Fibroblast of peridontal ligament (primary cell): ENCODE measurements around the gene RASD2.
"Not testable (repeated sequence)": the region's sequence is repeated elsewhere in the genome, so short reads cannot be mapped to it uniquely, and the experiment has no call there.

Experiments
- DNase-seq: peaks from one replicate; pipeline ENCODE4 v3.0.0-alpha.2; 2010; ENCODE audit errors: extremely low read depth

RASD2 gene, protein sequence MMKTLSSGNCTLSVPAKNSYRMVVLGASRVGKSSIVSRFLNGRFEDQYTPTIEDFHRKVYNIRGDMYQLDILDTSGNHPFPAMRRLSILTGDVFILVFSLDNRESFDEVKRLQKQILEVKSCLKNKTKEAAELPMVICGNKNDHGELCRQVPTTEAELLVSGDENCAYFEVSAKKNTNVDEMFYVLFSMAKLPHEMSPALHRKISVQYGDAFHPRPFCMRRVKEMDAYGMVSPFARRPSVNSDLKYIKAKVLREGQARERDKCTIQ

DNA sequence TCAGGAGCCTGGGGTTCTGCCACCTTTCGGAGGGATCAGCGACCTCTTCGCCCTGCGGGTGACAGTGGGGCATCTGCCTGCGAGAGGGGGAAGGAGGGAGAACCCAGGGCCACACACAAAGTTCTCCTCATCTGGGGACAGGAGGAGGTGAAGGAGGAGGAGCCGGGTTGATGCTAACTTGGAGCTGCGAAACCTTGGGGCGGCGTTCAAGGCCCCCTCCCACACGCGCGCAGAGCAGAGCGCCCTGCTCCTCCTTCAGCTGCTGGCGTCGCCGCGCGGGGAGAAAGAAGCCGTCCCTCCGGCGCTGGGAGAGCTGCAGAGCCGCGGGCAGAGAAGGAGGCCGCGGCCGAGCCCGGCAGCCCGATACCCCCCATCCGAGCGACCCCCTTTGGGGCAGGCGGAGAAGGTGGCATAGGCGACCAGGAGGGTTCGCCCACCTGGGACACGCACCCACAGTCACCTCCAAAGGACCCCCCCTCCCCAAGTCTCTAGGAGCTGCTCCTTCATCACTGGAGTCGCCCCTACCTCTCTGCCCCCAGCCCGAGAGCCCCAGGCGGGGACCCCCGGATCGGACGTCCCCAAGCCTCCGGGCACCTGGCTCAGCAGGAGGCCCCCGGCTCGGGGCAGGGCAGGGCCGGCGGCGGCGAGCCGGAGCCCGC lies at the start of gene RASD2:
RASD2 (plus strand) TSS at position 237 of the 659 bp plus-strand sequence. CDS start 5,979 bp downstream, outside the sequence.
- DNase-seq: no peak

DNA sequence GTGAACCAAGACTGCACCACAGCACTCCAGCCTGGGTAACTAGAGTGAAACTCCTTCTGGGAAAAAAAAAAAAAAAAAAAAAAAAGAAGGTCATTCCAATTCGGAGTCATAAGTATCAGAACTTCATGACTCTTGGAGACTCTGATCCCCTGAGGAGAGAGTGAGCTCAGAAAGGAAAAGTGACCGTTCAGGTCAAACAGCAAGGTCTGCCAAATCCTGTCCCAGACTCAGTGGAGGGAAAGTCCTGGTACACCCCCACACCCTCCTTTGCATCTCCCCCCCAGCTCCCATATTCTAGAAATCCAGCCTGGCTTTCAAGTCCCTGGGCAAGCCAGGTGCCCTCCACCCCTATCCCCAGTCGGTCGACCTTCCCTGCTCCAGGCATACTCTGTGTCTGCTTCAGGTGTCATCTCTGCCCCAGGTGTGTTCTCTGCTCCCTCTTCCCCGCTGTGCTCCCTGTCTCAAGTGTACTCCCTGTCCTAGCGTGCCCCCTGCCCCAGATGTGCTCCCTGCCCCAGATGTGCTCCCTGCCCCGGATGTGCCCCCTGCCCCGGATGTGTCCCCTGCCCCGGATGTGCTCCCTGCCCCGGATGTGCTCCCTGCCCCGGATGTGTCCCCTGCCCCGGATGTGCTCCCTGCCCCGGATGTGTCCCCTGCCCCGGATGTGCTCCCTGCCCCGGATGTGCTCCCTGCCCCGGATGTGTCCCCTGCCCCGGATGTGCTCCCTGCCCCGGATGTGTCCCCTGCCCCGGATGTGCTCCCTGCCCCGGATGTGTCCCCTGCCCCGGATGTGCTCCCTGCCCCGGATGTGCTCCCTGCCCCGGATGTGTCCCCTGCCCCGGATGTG lies 49.3 kb upstream of the RASD2 start:
- DNase-seq: not testable (repeated sequence)

DNA sequence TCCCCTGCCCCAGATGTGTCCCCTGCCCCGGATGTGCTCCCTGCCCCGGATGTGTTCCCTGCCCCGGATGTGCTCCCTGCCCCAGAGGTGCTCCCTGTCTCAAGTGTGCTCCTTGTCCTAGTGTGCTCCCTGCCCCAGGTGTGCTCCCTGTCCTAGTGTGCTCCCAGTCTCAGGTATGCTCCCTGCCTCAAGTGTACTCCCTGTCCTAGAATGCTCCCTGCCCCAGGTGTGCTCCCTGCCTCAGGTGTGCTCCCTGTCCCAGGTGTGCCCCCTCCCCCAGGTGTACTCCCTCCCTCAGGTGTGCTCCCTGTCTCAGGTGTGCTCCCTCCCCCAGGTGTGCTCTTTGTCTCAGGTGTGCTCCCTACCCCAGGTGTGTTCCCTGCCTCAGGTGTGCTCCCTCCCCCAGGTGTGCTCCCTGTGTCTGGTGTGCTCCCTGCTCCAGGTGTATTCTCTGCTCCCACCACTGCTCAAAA lies 48.7 kb upstream of the RASD2 start:
- no peak for DNase-seq

DNA sequence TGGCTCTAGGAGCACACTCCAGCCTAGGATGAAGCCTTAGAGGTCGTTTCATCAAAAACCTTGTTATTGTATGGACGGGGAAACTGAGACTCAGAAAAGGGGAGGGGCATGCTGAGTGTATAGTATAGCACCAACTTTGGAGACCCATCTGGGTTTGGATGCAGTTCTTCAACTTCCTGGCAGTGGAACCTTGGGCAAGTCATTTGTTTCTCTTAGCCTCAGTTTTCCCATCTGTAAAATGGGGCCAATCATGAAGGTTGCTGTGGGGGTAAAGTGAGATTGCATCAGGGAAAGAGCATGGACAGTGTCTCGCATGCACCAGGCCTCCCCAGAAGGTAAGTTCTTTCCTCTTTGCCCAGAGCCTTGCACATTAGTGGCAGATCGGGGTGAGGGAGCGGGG lies 47.6 kb upstream of the RASD2 start:
- DNase-seq: no peak

DNA sequence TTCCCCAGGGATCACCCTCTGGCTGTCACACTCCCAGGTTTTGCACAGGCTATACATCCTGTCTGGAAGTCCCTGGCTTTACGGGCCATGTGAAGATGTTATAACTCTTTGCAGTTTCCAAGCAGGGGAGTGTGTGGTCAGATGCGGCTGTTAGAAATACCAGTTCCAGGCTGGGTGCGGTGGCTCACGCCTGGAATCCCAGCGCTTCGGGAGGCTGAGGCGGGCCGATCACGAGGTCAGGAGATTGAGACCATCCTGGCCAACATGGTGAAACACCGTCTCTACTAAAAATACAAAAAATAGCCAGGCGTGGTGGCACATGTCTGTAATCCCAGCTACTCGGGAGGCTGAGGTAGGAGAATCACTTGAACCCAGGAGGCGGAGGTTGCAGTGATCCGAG lies 44.9 kb upstream of the RASD2 start:
- DNase-seq: not testable (repeated sequence)

DNA sequence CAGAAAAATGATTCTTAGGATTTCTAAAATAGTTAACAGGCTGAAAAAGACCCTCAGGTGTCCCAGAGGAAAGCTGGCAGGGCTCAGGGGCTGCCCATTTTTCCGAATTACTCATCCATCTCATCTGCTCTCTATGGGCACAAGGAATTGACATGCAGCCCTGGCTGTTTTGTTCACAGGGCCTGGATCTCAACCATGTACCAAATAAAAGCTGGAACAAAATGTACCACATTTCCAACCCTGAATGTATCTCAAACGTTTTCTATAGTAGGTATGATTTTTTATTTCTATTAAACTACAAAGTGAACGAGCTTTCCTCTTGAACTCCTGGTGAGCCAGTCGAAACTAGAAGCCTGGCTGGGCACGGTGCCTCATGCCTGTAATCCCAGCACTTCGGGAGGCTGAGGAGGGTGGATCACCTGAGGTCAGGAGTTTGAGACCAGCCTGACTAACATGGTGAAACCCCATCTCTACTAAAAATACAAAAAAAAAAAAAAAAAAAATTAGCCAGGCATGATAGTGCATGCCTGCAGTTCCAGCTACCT lies 43.8 kb upstream of the RASD2 start:
- DNase-seq: no peak

DNA sequence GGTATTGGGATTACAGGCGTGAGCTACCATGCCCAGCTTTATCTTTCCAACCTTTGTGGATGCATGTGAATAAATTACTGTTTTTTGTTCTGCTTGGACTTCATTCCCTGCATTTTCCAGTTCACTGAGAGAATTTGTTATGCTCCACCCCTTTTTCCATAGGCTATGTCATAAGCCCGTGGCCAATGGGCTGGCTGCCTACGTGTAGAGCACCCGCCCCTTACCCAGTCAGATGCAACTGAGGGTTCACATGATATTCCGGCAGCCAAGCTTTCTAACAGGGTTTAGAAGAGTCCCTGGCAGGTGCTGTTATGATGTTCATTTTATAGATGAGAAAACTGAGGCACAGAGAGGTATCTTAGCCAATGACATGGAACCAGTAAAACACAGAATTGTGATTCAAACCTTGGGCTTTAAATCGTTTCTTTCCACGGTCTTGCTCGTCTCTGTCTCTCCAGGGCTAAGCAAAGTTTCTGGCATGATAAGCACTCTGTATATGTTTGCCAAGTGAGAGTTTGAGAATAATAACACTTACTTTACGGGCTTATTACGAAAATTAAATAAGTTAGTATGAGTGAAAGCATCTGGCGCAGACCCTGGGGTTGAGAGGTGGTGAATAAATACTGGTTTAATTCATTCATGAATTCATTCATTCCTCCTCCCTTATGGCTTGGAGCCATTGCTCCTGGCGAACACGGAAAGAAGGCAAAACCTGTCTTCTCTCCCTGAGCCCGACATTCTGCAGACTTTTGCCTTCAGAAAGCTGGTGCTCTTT lies 42.4 kb upstream of the RASD2 start:
- no peak for DNase-seq

DNA sequence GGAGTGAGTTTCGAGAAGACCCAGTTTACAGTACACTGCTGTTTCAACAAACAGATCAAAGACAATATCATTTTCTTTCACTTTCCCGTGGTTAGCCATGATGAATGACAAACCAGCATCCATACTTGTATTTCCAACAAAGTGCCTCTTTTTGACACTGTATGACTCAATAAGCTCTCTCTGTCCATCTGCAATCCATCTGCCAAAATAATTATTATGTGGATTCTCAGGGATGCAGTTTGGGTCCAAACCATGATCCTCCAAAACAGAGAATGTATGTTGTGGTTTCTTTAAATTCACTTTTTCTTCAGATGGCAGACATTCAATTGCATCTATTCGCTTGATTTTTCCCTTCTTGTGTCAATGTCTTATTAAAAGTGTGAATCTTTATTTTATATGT lies 37.8 kb upstream of the RASD2 start:
- DNase-seq: peak; percentile 10

DNA sequence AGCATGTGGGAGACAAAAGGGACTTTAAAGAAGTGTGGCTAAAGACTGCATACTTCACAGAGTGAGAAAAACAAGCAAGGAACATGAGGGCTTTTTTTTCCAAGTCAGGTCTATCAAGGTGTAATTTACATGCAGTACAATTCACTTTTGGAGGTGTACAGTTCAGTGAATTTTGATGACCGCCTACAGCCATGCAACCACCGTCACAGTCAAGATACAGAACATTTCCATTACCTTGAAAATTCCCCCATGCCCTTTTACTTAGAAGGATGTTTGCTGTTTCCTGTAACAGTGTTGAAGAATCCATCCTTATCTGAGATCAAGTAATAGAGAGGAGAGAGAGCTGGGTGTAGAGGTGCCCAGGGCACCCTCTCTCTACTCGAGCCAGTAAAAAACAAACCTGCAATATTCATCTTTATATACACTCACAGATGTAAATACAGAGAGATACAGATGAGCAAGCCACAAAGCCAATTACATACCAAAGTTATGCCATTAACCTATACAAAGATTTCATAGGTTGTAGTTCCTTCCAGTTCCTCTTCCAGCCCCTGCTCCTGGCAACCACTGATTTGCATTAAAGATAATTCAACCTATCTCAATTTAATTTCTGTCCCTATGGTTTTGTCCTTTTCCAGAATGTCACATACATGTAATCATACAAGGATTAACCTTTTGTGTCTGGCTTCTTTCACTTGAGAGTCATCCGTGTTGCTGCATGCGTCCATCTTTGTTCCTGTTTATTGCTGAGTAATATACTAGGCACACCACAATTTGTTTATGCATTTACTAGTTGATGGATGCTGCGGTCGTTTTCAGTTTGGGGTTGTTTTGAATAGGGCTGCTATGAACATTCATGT lies 35.0 kb upstream of the RASD2 start:
- DNase-seq: no peak

DNA sequence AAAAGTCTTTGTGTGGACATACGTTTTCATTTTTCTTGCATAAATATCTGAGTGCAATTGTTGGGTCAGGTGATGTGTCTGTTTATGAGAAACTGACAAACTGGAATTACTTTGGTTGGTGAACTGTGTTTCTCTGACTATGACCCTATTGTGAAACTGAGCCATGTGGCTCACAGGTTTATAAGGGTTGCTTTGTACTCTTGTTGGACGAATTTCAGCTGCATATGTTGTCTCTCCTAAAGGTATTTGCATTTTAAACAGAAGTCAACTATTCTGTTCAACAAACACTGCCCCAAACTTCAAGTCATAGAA lies 34.4 kb upstream of the RASD2 start:
- DNase-seq: peak; percentile 34

DNA sequence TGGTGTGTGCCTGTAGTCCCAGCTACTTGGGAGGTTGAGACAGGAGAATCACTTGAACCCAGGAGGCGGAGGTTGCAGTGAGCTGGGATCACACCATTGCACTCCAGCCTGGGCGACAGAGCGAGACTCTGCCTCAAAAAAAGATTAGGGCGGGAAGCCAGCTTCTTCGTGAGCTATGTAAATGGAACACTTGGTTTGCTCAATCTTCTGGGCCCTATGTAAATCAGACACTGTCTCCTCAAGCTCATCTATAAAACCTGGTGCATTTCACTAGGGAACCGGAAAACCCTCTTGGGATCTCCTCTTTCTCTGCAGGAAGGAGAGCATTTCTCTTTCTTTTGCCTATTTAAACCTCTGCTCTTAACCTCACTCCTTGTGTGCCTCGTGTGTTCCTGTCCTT lies 32.8 kb upstream of the RASD2 start:
- not testable (repeated sequence) for DNase-seq

DNA sequence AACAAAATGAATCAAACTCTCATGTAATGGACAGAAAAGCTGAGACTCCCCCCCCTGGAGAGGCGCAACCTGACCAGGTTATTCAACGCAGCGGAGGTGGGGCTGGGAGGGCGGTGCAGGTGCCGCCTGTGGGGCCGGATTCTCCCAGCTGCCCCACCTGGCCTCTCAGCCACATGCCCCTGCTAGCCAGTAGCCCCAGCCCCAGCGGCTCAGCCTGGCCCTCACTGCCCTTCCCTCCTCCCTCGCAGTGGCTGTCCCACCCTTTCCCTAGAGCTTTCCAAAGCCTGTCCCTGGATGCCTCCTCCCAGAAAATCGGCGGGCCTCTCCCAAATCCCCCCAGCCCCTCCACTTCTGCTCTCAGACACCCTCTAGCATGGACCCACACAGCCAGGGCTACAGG lies 31.2 kb upstream of the RASD2 start:
- DNase-seq: no peak

DNA sequence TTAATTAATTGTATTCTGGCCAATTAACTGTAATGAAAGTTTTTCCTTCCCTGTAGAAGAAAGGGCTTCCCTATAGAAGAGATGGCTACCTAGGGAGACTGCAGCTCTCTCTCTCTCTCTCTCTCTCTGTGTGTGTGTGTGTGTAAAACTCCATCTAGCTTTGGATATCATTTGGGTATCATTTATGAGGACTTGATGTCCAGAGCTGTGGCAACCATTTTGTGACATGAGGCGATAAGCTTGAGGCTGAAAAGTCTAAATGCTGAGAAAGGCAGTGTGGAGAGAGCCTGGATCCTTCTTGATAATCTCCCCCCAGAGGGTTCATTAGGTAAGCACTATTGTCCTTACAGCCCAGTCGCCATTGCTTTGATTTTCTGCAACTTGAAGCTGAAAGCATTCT lies 30.7 kb upstream of the RASD2 start:
- no peak for DNase-seq

DNA sequence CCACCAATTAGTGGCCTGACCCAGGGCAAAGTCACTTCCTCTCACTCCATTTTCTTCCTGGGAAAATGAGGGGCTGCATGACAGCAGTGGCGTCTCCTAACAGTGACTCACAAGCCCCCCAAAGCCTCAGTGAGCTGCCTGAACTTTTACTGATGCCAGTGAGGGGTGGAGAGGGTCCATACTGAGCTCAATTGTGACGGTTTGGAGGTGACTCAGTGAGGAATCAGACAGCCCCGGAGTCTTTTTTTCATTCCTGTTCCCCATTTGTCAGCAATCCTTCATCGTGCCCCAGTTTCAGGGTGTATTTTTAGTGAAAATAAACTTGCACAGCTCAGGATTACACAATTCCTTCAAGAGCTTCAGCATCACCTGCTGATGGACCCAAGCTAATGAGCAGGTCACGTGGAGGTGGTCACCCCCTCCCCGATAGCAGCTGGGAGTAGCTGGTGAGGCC lies 30.1 kb upstream of the RASD2 start:
- peak; percentile 6 for DNase-seq

DNA sequence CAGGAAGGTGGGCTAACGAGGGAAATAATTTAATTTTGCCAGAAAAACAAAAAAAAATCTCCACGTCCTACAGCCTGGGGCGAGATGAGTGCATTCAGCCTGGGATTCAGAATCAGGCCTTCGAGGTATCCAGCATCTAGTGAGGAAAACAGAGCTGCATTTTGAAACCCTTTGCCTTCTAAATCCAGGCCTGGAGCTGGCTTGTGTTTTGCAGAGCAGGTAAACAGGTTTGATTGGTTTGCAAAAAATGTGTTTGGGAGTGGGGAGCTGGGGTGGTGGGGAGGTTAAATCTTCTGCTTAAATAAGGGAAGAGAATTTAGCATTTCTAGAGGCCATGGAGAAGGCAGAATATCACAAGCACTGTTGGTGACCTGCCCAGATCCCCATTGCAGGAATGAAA lies 29.7 kb upstream of the RASD2 start:
- no peak for DNase-seq

DNA sequence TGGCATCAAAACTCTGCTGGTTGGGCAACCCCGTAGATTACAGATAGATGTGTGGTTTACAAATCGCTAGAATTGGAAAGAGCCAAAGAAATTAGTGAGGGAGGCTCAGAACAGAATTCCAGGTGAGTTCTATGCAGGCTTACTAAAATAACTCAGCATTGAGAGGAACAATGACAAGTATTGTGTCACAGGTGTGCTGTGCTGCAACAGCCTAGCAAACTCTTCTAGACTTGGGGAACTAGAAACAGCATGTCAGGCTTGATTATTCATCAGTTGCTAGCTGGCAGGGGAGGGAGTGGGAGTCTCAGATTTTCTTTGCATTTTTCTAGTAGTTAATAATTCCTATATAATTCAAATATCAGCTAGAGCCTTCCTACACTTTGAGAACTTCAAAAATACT lies 26.3 kb upstream of the RASD2 start:
- DNase-seq: no peak

DNA sequence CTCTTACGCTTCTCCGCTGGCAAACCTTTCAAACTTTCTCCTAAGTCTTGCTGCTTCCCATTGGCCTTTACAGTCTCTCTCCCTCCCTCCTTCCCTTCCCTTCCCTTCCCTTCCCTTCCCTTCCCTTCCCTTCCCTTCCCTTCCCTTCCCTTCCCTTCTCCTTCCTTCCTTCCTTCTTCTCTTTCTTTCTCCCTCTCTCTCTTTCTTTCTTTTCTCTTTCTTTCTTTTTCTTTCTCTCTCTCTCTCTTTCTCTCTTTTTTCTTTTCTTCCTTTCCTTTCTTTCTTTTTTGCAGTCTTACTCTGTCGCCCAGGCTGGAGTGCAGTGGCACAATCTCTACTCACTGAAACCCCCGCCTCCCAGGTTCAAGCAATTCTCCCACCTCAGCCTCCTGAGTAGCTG lies 24.7 kb upstream of the RASD2 start:
- DNase-seq: not testable (repeated sequence)

DNA sequence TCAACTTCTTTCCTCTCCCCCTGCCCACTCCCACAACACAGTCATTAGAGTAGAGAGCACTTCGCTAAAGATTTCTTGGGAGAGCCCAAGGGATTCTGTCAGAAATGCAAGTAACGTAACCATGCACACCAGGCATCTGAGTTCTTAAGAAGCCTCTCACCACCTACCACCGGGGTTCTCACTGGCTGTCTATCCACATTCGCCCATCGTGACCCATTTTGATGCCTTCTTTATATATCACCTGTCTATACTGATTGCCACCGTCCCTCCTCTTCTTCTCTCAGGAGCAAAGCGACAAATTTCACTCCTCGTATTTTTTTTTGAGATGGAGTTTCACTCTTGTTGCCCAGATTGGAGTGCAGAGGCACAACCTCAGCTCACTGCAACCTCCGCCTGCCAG lies 23.9 kb upstream of the RASD2 start:
- DNase-seq: no peak

DNA sequence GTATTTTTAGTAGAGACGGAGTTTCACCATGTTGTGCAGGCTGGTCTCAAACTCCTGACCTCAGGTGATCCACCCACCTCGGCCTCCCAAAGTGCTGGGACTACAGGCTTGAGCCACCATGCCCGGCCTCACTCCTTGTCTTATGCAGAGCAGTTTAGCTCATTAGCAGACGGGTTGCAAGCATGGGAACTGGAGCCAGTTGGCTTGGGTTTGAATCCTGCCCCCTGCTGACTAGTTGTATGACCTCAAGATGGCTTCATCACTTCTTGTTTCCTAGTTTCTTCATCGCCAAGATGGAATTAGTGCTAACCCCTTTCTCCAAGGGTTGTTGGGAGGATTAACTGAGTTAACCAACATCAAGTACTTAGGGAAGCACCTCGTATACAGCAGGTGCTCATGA lies 23.4 kb upstream of the RASD2 start:
- no peak for DNase-seq

DNA sequence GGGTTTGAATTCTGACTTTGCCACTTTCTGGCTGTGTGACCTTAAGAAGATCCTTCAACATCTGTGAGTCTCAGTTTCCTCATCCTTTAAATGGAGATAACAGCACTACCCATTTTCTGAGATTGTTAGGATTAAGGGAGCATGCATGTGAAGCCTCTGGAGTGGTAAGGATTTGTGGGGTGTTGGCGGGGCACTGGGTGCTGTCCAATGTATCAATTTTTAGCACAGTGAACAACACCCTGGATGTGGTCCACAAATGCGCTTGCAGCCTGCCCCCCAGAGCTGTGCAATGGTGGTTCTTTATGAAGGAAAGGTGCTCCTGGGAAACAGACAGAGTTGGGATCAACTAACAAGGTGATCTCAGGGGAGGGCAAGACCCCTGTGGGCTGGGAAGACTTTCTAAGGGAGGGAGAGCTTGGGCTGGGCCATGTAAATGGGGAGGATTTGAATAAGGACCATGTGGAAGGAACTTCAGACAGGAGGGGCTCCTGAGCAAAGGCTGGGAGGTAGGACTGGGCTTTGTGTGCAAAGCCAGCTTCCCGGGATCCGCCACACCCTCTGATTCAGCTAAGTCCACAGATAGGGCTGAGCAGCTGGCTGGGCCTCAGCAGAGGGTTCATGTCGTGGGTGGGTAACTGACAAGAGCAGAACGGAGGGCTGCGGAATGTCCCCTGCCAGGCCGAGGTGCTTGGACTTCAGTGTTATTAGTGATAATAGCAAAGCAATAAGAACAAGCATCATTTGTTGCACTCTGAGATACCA lies 22.7 kb upstream of the RASD2 start:
- no peak for DNase-seq
